Measurements from ENCODE around the gene MOB1B.
"Not testable (repeated sequence)": the region's sequence is repeated elsewhere in the genome, so short reads cannot be mapped to it uniquely, and the experiment has no call there.

The MOB1B gene

GRCh38 chr4:71008196-71008595, 106.0 kb downstream of the MOB1B start:
- no peak for DNase-seq (ENCODE audit: low read depth in 2 of 2)

GRCh38 chr4:71009086-71009485, 106.9 kb downstream of the MOB1B start:
- DNase-seq (ENCODE audit: low read depth in 2 of 2): no peak

GRCh38 chr4:71009890-71010588, 107.9 kb downstream of the MOB1B start:
- no peak for DNase-seq (ENCODE audit: low read depth in 2 of 2)

GRCh38 chr4:71011451-71011850, 109.3 kb downstream of the MOB1B start:
- DNase-seq (ENCODE audit: low read depth in 2 of 2): no peak

- not testable (repeated sequence) for DNase-seq (ENCODE audit: low read depth in 2 of 2)
Observed at GRCh38 chr4:71017391-71017790, 115.2 kb downstream of the MOB1B start.

GRCh38 chr4:71020611-71021010, 118.4 kb downstream of the MOB1B start:
- no peak for DNase-seq (ENCODE audit: low read depth in 2 of 2)

GRCh38 chr4:71025654-71026053, 123.5 kb downstream of the MOB1B start:
- DNase-seq (ENCODE audit: low read depth in 2 of 2): no peak

GRCh38 chr4:71026086-71026485, 123.9 kb downstream of the MOB1B start:
- no peak for DNase-seq (ENCODE audit: low read depth in 2 of 2)

- no peak for DNase-seq (ENCODE audit: low read depth in 2 of 2)
Observed at GRCh38 chr4:71027611-71028010, 125.4 kb downstream of the MOB1B start.

GRCh38 chr4:71029504-71029903, 127.3 kb downstream of the MOB1B start:
- DNase-seq (ENCODE audit: low read depth in 2 of 2): no peak

- DNase-seq (ENCODE audit: low read depth in 2 of 2): not testable (repeated sequence)
Observed at GRCh38 chr4:71032106-71032505, 129.9 kb downstream of the MOB1B start.
